Dermis microvascular lymphatic vessel endothelial cell (primary cell): ENCODE measurements around the gene DOK5. TPM values are rescaled to one million over a fixed set of nuclear protein-coding genes. Genes with fewer than 3 reads are reported as not detected.

Experiments
- DNase-seq, 2 donors: peaks; one replicate each; pipeline versions ENCODE4 v3.0.0 to v3.0.0-alpha.2; 2010; ENCODE audit warnings: low read depth in 2 of 2
- total RNA-seq: library from RNA; depleted of rRNA; stranded (reverse); fragments of >200 nt; gene quantifications from 2 replicates; pipeline ENCODE4 v1.2.1, GENCODE V29; 2014

Gene DOK5
- total RNA-seq, 1 donor from 2014 or later = not detected

GRCh38 chr20:54692168-54692887 is 216.9 kb downstream of the DOK5 start:
- DNase-seq = no peak

DNA sequence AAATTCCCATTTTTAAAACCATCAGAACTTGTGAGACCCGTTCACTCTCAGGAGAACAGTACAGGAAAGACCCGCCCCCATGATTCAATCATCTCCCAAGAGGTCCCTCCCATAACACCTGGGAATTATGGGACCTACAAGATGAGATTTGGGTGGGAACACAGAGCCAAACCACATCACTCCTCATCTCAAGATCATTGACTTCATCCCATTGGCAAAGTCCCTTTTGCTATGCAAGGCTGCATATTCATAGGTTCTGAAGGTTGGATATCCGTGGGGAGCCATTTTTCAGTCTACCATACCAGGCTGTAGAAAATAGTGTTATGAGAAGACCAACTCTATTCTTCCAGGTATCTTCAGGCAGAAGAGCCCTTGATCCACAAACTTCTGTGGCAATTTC is 219.1 kb downstream of the DOK5 start:
- no peak for DNase-seq

DNA sequence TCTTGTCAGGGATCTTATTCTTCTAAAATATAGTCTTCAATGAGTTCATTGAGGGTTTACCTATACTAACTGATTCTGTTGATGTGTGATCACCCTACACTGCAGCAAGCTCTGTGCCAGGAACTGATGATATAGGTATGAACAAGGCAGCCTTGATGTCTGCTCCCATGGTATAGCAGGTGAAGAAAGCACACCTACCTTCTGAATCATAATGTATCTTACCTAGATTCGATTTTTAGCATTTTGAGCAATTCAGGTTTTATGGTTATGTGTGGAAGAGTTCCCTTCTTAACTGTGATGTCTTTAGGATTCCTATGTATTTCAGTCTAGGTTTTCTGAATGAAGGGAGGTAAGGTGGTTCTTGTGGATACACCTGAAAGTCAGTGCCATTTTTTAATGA is 223.0 kb downstream of the DOK5 start:
- no peak for DNase-seq
